ENCODE data around the gene KHSRP.

DNA sequence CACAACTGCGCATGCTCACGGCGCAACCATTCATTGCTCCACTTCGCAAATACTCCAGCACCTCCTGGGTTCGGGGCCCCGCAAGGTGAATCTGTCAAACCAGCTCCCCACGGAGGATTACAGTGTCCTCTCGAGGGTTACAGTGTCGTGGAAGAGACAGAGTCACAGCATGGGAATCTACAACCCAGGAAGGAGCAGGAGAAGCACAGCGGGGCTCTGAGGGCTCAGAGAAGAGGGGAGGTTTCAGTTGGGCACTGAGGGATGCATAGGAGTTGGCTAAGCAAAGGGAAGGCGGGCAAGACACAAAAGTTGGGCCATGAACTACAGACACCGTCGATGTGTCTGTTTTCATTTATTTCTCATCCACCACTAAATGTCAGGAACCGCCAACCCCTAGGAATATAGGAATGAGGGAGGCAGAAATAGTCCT lies 30.6 kb downstream of the KHSRP start:
- TF ChIP-seq, protein P1, sequence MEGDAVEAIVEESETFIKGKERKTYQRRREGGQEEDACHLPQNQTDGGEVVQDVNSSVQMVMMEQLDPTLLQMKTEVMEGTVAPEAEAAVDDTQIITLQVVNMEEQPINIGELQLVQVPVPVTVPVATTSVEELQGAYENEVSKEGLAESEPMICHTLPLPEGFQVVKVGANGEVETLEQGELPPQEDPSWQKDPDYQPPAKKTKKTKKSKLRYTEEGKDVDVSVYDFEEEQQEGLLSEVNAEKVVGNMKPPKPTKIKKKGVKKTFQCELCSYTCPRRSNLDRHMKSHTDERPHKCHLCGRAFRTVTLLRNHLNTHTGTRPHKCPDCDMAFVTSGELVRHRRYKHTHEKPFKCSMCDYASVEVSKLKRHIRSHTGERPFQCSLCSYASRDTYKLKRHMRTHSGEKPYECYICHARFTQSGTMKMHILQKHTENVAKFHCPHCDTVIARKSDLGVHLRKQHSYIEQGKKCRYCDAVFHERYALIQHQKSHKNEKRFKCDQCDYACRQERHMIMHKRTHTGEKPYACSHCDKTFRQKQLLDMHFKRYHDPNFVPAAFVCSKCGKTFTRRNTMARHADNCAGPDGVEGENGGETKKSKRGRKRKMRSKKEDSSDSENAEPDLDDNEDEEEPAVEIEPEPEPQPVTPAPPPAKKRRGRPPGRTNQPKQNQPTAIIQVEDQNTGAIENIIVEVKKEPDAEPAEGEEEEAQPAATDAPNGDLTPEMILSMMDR (conservative IDR thresholded peaks at IDR 0.05; ENCODE audit: low read depth, low read length), result no peak
- TF ChIP-seq EZH2phosphoT487 (IDR thresholded peaks at IDR 0.05; ENCODE audit: borderline replicate concordance, low read length), result no peak
